GM21360 (cell line): ENCODE results near the gene NDC1.
"Not testable (repeated sequence)": the region's sequence is repeated elsewhere in the genome, so short reads cannot be mapped to it uniquely, and the experiment has no call there.

ENCODE experiments used
- ATAC-seq: cut with Tn5 transposase; IDR thresholded peaks from one replicate; pipeline ENCODE4 v1.9.1; 2021; ENCODE audit warnings: mild to moderate bottlenecking, moderate library complexity; ENCODE audit not compliant: unreplicated experiment

NDC1 gene, protein sequence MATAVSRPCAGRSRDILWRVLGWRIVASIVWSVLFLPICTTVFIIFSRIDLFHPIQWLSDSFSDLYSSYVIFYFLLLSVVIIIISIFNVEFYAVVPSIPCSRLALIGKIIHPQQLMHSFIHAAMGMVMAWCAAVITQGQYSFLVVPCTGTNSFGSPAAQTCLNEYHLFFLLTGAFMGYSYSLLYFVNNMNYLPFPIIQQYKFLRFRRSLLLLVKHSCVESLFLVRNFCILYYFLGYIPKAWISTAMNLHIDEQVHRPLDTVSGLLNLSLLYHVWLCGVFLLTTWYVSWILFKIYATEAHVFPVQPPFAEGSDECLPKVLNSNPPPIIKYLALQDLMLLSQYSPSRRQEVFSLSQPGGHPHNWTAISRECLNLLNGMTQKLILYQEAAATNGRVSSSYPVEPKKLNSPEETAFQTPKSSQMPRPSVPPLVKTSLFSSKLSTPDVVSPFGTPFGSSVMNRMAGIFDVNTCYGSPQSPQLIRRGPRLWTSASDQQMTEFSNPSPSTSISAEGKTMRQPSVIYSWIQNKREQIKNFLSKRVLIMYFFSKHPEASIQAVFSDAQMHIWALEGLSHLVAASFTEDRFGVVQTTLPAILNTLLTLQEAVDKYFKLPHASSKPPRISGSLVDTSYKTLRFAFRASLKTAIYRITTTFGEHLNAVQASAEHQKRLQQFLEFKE

DNA sequence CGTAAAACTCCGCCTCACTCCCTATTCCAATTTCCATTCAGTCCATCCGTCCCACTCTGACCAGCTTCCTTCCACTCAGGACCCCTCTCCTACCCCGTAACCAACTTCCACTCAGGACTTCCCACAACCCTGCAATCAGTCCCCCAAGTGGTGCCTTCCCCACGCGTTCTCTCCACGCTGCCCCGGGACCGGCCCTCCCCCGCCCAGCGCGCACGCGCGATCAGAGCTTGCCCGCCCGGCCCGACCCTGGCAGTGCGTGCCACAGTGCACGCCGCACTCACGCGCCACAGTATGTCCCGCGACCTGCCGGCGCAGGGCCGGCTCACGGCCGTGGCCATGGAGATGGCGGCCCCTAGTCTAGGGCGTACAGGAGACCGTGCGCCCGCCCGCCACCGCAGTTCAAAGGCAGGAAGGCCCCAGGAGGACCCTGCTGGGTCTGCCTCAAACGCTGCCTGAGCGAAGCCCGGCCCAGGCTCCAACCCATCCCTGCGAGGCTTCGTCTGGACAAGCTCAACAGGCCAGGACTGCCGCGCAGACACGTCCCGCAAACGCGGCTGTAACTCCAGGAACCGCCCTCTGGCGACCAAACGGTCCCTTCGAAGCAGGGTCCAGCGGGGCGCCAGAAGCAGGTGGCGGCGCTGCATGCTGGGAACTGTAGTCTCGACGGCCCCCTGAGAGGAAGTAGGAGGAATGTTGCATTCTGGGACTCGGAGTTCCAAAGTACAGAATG lies at the start of gene NDC1:
NDC1 (minus strand) TSS at position 373 of the 730 bp plus-strand sequence; CDS start at position 338, 35 bp downstream.
- ATAC-seq = peak; percentile 77

DNA sequence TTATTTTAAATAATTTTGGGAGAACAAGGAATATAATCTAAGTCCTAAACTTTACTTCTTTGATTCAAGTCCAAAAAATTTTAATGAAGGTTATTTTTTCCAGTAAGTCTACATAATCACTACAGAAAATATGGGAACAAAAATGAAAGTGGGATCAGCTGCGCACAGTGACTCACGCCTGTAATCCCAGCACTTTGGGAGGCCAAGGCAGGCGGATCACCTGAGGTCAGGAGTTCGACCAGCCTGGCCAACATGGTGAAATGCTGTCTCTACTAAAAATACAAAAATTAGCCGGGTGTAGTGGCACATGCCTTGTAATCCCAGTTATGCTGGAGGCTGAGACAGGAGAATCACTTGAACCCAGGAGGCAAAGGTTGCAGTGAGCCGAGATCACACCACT lies 45.5 kb upstream of the NDC1 start:
- not testable (repeated sequence) for ATAC-seq

DNA sequence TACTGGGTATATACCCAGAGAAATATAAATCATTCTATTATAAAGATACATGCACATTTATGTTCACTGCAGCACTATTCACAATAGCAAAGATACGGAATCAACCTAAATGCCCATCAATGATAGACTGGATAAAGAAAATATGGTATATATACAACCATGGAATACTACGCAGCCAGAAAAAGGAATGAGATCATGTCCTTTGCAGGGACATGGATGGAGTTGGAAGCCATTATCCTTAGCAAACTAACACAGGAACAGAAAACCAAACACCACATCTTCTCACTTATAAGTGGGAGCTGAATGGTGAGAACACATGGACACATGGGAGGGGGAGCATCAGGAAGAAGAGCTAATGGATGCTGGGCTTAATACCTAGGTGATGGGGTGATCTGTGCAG lies 43.8 kb upstream of the NDC1 start:
- ATAC-seq = not testable (repeated sequence)

DNA sequence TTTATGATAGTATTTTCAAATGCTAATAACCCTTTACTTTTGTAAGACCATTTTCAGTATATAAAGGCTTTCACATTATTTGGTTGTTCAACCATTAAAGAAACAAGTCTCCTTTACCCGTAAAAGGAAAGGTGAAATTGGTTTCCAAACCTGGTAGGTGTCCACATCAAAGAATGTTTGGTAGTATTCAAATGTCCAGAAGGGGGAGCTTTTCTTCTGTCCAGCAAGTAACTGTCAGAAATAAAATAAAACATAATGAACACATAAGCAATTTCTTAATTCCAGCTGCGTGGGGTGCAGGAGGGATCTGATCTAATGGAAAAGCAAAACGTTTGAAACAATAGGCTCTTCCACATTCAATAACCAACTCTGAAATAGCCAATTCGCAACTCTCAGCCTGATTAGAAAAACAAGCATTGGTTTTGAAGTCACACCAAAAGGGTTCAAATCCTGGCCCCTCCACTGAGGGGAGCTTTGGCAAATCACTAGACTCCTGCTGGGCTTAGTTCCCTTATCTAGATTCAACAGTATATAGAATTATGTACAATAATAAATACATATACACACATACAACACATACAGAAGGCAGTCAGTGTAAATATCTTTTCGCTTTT lies 40.5 kb upstream of the NDC1 start:
- no peak for ATAC-seq

DNA sequence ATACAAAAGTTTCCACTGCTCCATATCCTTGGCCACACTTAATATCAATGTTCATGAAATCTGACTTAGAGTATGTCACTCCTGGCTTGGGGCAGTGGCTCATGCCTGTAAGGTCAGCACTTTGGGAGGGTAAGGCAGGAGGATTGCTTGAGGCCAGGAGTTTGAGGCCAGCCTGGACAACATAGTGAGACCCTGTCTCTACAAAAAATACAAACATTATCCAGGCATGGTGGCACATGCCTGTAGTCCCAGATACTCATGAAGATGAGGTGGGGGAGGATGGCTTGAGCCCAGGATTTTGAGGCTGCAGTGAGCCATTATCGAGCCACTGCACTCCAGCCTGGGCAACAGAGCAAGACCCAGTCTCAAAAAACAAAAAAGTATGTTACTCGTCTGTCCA lies 37.1 kb upstream of the NDC1 start:
- ATAC-seq = not testable (repeated sequence)

DNA sequence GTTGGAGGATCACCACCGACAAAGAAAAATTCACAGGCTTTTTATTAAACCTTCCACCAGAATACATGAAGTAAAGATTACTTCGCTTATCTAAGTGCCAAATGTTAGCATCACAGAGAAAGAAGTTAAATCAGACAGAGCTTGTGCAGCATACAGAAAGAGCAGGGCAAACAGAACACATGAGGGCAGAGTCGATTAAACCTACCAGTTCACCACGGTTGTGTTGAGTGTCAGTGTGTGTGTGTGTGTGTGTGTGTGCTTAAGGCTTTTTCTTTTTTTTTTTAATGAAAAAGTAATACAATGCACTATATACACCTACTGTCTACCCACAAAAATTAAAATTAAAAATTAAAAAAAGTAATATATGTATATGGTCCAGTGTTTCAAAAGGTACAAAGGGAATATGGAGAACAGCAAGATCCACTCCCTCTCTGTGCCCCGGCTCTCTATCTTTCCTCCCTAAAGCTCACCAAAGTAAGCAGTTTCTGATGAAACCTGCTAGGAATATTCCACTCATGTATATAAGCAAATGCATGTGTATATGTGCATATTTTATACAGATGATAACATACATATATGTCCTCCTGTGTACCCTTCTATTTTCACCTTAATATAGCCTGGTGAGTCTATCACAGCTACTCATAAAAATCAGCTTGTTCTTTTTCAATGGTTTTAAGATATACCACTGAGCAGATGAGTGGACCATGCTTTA lies 33.8 kb upstream of the NDC1 start:
- no peak for ATAC-seq

DNA sequence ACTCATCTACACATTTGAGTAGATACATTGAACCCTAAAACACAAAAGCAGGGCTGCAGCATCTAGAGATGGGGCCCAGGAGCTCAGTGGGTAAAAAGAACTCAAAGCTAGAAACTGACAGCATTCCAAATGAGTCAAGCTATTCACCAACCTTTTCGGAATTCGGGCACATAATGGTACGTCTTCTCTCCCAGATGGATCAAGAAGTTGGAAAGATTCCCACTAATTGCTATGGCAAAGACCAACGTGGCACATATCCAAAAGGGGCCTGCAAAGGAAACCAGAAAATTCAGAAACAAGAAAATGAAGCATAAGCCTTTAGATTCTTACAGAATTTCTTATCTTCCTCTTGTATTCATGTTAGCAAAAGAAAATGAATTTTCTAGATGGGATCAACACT lies 33.1 kb upstream of the NDC1 start:
- no peak for ATAC-seq

DNA sequence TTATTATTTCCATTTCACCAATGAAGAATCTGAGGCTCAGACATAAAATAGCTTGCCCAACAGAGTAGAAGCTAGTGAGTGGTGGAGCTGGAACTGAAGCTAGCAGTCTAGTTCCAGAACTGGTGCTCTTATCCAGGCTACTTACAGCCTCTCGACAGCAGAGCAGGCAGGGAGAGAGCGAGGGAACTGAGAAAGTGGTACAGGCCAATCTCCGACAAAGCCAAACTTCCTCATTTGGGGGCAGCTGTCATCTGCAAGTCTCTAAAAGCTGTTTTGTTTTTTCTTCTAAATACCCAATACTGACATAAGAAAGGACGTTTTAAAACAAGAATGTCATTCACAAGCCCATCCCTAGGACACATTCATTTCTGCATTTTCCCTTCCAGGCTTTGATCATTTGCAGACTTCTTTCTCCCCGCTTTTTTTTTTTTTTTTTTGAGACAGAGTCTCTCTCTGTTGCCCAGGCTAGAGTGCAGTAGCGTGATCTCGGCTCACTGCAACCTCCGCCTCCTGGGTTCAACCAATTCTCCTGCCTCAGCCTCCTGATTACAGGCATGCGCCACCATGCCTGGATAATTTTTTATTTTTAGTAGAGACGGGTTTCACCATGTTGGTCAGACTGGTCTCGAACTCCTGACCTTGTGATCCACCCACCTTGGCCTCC lies 31.5 kb upstream of the NDC1 start:
- ATAC-seq = no peak

DNA sequence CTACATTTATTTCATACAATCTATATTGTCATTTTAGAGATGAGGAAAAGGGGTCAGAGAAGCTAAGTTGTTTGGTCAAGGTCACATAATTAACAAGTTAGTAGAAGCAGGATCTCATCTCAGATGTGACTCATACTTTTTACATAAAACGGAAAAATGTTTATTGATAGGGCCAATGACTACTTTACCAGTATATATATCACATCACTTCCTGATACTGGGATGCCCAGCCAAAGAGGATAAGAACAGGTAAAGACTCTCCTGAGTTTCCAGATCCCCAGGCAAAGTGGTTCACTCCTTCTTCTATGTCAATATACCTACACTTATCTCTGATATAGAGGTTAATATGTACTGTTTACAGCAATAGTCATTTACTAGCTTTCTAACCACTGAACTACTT lies 30.5 kb upstream of the NDC1 start:
- no peak for ATAC-seq

DNA sequence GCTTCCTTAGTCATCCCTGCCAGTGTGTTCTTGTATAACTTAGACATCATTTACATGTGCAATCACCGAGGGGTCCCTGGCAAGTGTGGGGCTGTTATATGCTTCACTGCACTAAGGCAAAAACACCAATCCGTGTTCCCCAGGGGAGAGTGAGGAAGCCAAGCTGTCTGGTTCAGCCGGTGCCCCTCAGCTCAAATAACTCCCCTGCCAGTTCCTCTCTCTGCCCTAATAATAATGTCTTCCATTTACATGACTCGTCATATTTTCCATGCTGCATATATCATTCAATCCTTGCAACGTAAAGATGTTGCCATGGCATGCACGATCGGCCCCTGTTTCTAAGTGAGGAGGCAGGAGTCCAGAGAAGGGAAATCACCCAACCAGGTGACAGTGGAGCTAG lies 24.4 kb upstream of the NDC1 start:
- ATAC-seq = no peak

DNA sequence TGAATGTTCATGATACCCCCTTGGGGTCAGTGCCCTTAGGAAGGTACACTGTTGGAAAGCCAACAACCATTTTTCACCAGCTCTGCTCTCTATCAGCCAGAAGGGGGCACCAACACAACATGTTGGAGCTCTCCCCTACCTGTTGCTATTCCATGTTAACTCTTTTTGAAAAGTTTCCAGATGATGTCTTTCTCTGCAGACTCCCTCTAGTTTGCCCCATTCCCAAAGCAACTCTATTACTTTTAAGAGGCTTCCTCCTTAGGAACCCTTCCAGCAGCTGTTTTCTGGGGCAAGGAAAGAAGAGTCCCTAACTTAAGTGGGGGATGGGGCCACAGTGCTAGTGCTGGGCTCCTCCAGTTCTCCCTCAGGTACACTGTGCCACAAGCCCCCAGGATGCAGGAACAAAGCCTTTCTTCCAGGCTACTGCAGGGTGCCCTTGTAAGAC lies 22.9 kb upstream of the NDC1 start:
- no peak for ATAC-seq

DNA sequence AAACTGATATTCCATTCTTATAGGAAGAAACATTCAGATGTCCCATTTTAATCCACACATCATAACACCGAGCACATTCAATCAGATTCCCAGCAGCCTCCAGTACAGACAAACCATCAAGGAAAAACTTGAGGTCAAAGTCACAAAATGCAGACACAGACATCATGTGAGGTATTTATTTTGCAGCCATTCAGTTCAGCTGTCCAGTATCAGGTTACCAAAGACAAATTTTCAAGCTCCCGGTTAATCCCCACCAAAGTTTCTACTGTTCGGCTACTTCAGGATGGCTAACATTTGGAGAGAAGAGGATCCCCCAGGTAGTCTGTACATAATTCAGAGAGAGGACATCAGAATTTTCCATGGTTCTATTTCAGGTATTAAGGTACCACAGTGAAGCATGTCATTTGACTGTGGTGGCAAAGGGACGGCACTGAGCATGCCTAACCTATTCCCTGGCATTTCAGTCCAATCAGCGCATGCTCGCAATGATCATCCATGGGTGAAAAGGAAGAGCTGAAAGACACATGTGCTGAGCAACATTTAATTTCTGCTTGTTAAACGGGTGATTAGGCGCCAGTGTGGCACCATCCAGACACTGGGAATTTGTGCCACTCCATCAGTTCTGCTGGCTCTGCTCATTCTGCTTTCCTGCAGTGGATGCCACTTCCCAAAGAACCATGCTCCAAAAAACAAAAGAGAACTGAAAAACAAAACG lies 13.6 kb upstream of the NDC1 start:
- ATAC-seq = no peak

DNA sequence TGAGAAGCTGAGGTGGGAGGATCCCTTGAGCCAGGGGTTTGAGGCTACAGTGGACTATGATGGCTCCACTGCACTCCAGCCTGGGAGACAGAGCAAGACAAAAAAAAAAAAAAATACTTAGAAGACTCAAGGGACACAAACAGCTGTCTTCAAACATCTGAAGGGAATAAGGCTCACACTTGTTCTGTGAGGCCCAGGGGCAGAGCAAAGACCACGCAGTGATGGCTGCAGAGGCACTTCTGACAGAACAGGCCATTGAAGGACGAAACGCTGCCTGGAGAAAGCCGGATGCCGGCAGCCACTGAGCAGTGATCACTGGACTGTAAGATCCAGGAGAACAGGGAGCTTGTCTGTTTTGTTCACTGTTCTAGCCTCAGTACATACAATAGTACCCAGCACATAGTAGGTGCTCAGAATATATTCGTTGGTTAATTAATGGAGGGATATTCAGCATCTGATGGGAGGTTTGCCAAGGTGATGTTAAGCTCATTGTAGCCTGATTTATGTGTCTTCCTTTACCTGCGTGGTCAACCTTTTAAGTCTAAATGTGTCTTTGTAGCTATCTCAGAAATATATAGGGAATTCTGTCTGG lies 12.1 kb upstream of the NDC1 start:
- ATAC-seq = no peak

DNA sequence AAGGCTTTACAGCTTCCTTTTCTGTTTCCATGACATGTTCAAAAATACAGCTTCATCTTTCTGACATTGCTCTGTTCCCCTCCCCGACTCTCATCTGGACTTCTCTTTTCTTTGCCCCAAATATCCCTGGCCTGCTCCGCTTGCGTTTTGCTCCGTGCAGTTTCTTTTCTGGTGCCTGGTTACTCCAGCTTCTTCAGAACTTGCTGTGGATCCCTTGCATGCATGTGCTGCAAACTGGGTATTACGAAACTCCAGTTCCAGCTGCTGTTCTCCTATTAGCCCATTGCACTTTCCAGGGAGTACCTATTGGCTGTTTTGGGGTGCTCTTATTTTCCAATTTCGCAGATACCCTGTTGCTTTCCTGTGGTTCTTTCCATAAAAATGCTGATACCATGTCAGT lies 9.9 kb upstream of the NDC1 start:
- ATAC-seq = no peak

DNA sequence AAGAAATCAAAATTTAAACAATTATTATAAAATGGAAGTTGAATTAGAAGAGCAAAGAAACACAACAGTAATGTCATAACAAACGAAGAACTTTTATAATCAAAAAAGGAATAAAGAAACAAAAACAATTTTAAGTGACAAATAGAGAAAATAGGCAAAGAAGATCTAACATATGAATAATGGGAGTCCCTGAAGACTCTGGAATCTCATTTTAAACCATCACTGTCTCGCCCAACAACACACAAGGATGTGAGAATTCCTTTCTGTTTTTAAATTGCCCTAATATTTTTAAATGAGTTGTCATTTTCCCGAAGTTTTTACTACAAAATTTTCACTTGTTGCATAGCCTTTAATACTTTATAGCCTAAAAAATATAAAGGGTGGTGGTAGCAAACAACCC lies 4.3 kb upstream of the NDC1 start:
- no peak for ATAC-seq

DNA sequence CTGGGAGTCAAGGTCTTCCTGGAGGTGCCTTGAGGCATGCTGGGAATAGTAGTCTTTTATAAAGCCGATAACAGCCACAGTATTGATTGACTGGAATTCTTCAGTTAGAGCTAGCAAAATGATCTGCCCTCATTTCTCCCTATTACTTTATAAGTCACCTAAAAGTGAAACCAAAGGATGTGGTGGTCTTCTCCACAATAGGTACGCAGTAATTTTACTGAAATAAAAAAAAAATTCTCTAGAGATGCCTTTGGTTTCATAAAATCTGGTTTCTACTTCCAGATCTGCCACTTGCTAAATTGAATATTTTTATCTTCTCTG lies 518 bp upstream of the NDC1 start:
- no peak for ATAC-seq

DNA sequence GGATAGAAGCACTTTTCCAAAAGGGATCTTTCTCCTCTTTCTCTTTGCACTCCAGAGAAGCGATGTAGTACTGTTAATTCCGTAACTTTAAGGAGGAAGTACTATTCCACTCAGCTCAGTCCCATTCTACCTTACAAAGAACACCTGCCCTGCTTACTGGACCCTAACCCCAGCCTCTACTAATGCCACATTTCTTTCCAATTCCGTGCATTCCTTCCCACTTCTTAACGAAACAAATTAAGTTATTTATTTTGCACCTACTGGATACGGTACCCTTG lies 511 bp downstream of the NDC1 start:
- no peak for ATAC-seq

DNA sequence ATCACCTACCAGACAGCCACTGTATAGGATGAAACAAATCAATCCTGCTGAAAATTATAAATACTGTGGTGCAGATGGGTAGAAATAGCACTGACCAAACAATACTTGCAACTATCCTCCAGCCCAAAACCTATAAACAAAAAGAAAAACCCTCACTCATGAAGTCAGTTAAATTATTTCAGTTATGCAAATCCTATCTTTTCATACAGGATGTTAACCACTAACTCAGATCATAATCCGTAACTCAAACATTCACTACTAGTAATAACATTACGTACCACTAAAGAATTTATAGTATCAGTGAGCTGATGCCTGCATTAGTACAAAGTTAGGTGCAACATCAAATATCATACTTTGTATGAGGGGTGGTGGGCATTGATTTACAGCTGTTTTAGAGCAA lies 2.6 kb downstream of the NDC1 start:
- no peak for ATAC-seq

DNA sequence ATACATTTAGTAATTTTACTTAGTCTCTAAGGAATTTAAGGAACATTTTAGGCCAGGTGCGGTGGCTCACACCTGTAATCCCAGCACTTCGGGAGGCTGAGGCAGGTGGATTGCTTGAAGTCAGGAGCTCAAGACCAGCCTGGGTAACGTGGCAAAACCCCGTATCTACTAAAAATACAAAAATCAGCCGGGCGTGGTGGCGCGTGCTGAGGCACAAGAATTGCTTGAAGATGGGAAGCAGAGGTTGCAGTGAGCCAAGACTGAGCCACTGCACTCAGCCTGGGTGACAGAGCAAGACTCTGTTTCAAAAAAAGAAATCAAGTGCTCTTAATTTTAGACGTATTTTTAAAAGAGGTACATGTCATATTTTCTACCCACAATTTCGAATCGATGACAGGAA lies 3.3 kb downstream of the NDC1 start:
- no peak for ATAC-seq

DNA sequence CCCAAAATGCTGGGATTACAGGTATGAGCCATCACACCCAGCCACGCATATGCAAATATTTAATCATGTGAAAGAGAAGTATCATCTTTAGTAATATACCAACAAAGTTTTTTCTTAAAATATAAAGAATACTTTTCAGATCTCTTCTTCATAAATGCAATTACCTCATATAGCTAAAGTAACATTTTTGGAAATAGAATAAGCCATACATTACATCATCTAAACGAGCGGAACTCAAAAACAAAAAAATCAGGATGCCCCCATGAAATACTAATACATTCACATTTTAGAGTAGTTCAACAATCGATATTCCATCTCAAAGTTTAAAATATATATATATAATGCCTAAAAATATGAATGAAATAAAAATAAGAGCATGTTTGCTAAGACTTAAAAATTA lies 4.7 kb downstream of the NDC1 start:
- ATAC-seq = no peak
